ENCODE data around the gene ANKRD50.

Gene ANKRD50

DNA sequence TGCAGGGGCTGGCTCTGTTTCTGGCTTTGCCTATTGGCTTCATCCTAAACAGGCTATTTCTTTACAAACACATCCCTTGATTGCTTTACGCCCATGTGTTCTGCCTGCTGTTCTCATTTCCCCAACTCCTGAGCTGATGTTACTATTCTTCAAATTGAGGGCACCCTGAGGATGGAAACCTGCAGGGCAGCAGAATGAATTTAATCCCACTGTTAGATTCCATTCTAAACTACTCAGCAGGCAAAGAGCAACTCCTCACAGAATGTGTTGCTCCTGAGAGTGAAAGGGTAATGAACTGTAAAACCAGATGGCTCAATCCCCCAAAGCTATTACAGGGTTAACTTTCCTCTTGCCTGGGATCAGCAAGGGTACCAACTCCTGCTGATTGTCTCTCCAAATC lies 75.7 kb downstream of the ANKRD50 start:
- H3K36me3 ChIP-seq (ENCODE audit: insufficient read depth, low read length), result no peaks in the 10 kb centered on the region
- no peaks in the 10 kb centered on the region for H3K9me2 ChIP-seq (replicated peaks; ENCODE audit: low read depth, low read length)
- H3K4me2 ChIP-seq (ENCODE audit: low read depth, low read length, poor library complexity, severe bottlenecking), result no peak overlapping the region
- no peaks in the 10 kb centered on the region for H4K20me1 ChIP-seq (ENCODE audit: insufficient read depth, low read length, poor library complexity, severe bottlenecking)
- H3K4me1 ChIP-seq (ENCODE audit: insufficient read depth, low read length, poor library complexity, severe bottlenecking), result peaks cover 5% of the 10 kb centered on the region
- no peaks in the 10 kb centered on the region for H3K79me2 ChIP-seq (ENCODE audit: insufficient read depth, low read length)
- no peak overlapping the region for H3K9ac ChIP-seq (ENCODE audit: low read depth, low read length, poor library complexity, severe bottlenecking)
- H3K9me3 ChIP-seq (ENCODE audit: insufficient read depth, low read depth, low read length), result no peaks in the 10 kb centered on the region
- TF ChIP-seq EZH2phosphoT487 (IDR thresholded peaks at IDR 0.05; ENCODE audit: borderline replicate concordance) (no peak), CTCF (conservative IDR thresholded peaks at IDR 0.05; ENCODE audit: low read length) (no peak)
- H3K4me3 ChIP-seq (ENCODE audit: low read length, poor library complexity, severe bottlenecking), result no peak overlapping the region
- no peaks in the 10 kb centered on the region for H3F3A ChIP-seq (ENCODE audit: low read depth)
- no peak overlapping the region for H2AFZ ChIP-seq (ENCODE audit: low read length)
- H3K27me3 ChIP-seq (ENCODE audit: insufficient read depth, low read length, poor library complexity, severe bottlenecking), result no peaks in the 10 kb centered on the region

DNA sequence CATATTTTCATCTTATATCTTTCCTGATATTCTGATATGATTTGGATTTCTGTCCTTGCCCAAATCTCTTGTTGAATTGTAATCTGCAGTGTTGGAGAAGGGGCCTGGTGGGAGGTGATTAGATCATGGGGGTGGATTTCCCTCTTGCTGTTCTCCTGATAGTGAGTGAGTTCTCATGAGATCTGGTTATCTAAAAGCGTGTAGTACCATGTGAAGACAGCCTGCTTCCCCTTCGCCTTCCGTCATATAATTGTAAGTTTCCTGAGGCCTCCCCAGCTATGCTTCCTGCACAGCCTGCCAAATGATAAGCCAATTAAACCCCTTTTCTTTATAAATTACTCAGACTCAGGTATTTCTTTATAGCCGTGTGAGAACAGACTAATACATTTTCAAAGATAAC lies 77.2 kb downstream of the ANKRD50 start:
- H2AFZ ChIP-seq (ENCODE audit: low read length), result no peak overlapping the region
- no peaks in the 10 kb centered on the region for H3K36me3 ChIP-seq (ENCODE audit: insufficient read depth, low read length)
- H3K4me2 ChIP-seq (ENCODE audit: low read depth, low read length, poor library complexity, severe bottlenecking), result no peak overlapping the region
- H3K4me1 ChIP-seq (ENCODE audit: insufficient read depth, low read length, poor library complexity, severe bottlenecking), result peaks cover 15% of the 10 kb centered on the region
- no peaks in the 10 kb centered on the region for H3K9me2 ChIP-seq (replicated peaks; ENCODE audit: low read depth, low read length)
- H3K79me2 ChIP-seq (ENCODE audit: insufficient read depth, low read length), result no peaks in the 10 kb centered on the region
- H3K27me3 ChIP-seq (ENCODE audit: insufficient read depth, low read length, poor library complexity, severe bottlenecking), result no peaks in the 10 kb centered on the region
- TF ChIP-seq CTCF (conservative IDR thresholded peaks at IDR 0.05; ENCODE audit: low read length) (no peak), EZH2phosphoT487 (IDR thresholded peaks at IDR 0.05; ENCODE audit: borderline replicate concordance) (no peak)
- no peaks in the 10 kb centered on the region for H3F3A ChIP-seq (ENCODE audit: low read depth)
- no peak overlapping the region for H3K9ac ChIP-seq (ENCODE audit: low read depth, low read length, poor library complexity, severe bottlenecking)
- H3K9me3 ChIP-seq (ENCODE audit: insufficient read depth, low read depth, low read length), result no peaks in the 10 kb centered on the region
- H4K20me1 ChIP-seq (ENCODE audit: insufficient read depth, low read length, poor library complexity, severe bottlenecking), result no peaks in the 10 kb centered on the region
- no peak overlapping the region for H3K4me3 ChIP-seq (ENCODE audit: low read length, poor library complexity, severe bottlenecking)

DNA sequence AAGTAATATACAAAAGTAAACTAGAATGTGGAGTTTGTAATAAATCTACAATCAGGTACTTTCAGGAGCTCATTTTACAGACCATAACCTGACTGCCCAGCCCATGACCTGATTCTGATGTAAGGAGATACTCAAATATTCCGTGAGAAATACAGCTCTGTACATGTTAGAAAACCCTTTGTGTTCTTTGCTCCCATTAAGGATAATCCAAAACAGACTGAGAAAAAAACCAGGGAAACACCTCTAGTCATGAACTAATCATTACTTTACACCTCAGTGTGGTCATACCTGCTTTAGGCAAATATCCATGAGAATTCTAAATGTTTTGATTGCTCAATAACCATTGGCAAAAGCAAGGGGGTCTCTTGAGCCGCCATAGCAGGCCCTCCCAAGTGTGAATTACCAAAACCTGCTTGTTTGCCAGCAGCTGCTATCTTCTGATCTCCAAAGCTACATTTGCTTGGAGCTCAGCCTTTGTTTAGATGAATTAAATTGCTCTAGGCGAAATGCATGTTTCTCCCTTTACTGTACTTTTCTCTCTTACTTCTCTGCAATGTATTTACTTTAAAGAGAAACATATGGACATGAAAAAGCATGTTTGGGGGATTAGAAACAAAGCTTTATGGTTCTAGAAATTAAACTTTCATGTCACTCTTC lies 79.1 kb downstream of the ANKRD50 start:
- no peak for TF ChIP-seq EZH2phosphoT487 (IDR thresholded peaks at IDR 0.05; ENCODE audit: borderline replicate concordance)
- no peak for TF ChIP-seq CTCF (conservative IDR thresholded peaks at IDR 0.05; ENCODE audit: low read length)
- Histone ChIP-seq H3K79me2 (ENCODE audit: insufficient read depth, low read length) (no peaks in the 10 kb centered on the region), H3K4me2 (ENCODE audit: low read depth, low read length, poor library complexity, severe bottlenecking) (no peak overlapping the region), H2AFZ (ENCODE audit: low read length) (no peak overlapping the region), H3K9ac (ENCODE audit: low read depth, low read length, poor library complexity, severe bottlenecking) (no peak overlapping the region), H3K9me2 (replicated peaks; ENCODE audit: low read depth, low read length) (no peaks in the 10 kb centered on the region), H3F3A (ENCODE audit: low read depth) (no peaks in the 10 kb centered on the region), H3K4me3 (ENCODE audit: low read length, poor library complexity, severe bottlenecking) (no peak overlapping the region), H3K4me1 (ENCODE audit: insufficient read depth, low read length, poor library complexity, severe bottlenecking) (peaks cover 15% of the 10 kb centered on the region), H3K9me3 (ENCODE audit: insufficient read depth, low read depth, low read length) (no peaks in the 10 kb centered on the region), H4K20me1 (ENCODE audit: insufficient read depth, low read length, poor library complexity, severe bottlenecking) (no peaks in the 10 kb centered on the region), H3K36me3 (ENCODE audit: insufficient read depth, low read length) (no peaks in the 10 kb centered on the region), H3K27me3 (ENCODE audit: insufficient read depth, low read length, poor library complexity, severe bottlenecking) (no peaks in the 10 kb centered on the region)
